ENCODE data around the gene ZSWIM2.
A peak's percentile ranks its signal among the peaks of the same experiment; 100 is the strongest.
"Not testable (repeated sequence)": the region's sequence is repeated elsewhere in the genome, so short reads cannot be mapped to it uniquely, and the experiment has no call there.

ZSWIM2 gene

GRCh38 chr2:186835628-186836027, 13.3 kb downstream of the ZSWIM2 start:
- no peak for DNase-seq

GRCh38 chr2:186827862-186828492, 21.0 kb downstream of the ZSWIM2 start:
- DNase-seq, result no peak

- no peak for DNase-seq
Measured at GRCh38 chr2:186827411-186827810, 21.6 kb downstream of the ZSWIM2 start.

GRCh38 chr2:186822323-186822722, 26.6 kb downstream of the ZSWIM2 start:
- peak in 2 of 3 experiments; percentile 33 to 81 for DNase-seq

GRCh38 chr2:186820303-186820702, 28.7 kb downstream of the ZSWIM2 start:
- DNase-seq, result no peak

- not testable (repeated sequence) for DNase-seq
Measured at GRCh38 chr2:186811760-186812159, 37.2 kb downstream of the ZSWIM2 start.

GRCh38 chr2:186806591-186806990, 42.4 kb downstream of the ZSWIM2 start:
- no peak for DNase-seq

GRCh38 chr2:186798604-186799003, 50.4 kb downstream of the ZSWIM2 start:
- not testable (repeated sequence) for DNase-seq

GRCh38 chr2:186784930-186785329, 64.0 kb downstream of the ZSWIM2 start:
- DNase-seq, result no peak

GRCh38 chr2:186783254-186783653, 65.7 kb downstream of the ZSWIM2 start:
- peak in 1 of 3 experiments; percentile 2 for DNase-seq

- peak in 1 of 3 experiments; percentile 54 for DNase-seq
Measured at GRCh38 chr2:186780701-186781316, 68.2 kb downstream of the ZSWIM2 start.

Data from NCI-H1417 (cell line).